Ishikawa (cell line): ENCODE measurements around the gene KIAA1614.
A peak's percentile ranks its signal among the peaks of the same experiment; 100 is the strongest.

Source experiments
- CEBPB ChIP-seq: IDR thresholded peaks from 2 replicates; pipeline ENCODE4 v1.6.1; 2012
- CREB1 ChIP-seq: IDR thresholded peaks from 2 replicates; pipeline ENCODE4 v1.6.1; 2012; ENCODE audit warnings: low read depth
- EGR1 ChIP-seq: IDR thresholded peaks from 2 replicates; pipeline ENCODE4 v1.6.1; 2012
- EP300 ChIP-seq: IDR thresholded peaks from 2 replicates; pipeline ENCODE4 v1.6.1; 2012; ENCODE audit warnings: borderline replicate concordance
- FOXM1 ChIP-seq: IDR thresholded peaks from 2 replicates; pipeline ENCODE4 v1.6.1; 2012; ENCODE audit warnings: low read depth, borderline replicate concordance
- NFIC ChIP-seq: IDR thresholded peaks from 2 replicates; pipeline ENCODE4 v1.6.1; 2012
- RAD21 ChIP-seq: IDR thresholded peaks from 2 replicates; pipeline ENCODE4 v1.6.1; 2012; ENCODE audit warnings: low read depth
- TAF1 ChIP-seq: IDR thresholded peaks from 2 replicates; pipeline ENCODE4 v1.6.1; 2012; ENCODE audit warnings: low read depth, mild to moderate bottlenecking
- TCF12 ChIP-seq: IDR thresholded peaks from 2 replicates; pipeline ENCODE4 v1.6.1; 2012; ENCODE audit warnings: low read depth
- TEAD4 ChIP-seq: IDR thresholded peaks from 2 replicates; pipeline ENCODE4 v1.6.1; 2012
- YY1 ChIP-seq: IDR thresholded peaks from 2 replicates; pipeline ENCODE4 v1.6.1; 2012; ENCODE audit warnings: low read depth
- ZBTB7A ChIP-seq: IDR thresholded peaks from 2 replicates; pipeline ENCODE4 v1.6.1; 2012; ENCODE audit warnings: low read depth
- TF ChIP-seq, protein P1 (sequence below): IDR thresholded peaks from 2 replicates; pipeline ENCODE4 v1.6.1; 2012
- TF ChIP-seq, protein P2 (sequence below): IDR thresholded peaks from 2 replicates; pipeline ENCODE4 v1.6.1; 2012
- TF ChIP-seq, protein P3 (sequence below): IDR thresholded peaks from 2 replicates; pipeline ENCODE4 v1.6.1; 2012; ENCODE audit warnings: low read depth, mild to moderate bottlenecking

The KIAA1614 gene

DNA sequence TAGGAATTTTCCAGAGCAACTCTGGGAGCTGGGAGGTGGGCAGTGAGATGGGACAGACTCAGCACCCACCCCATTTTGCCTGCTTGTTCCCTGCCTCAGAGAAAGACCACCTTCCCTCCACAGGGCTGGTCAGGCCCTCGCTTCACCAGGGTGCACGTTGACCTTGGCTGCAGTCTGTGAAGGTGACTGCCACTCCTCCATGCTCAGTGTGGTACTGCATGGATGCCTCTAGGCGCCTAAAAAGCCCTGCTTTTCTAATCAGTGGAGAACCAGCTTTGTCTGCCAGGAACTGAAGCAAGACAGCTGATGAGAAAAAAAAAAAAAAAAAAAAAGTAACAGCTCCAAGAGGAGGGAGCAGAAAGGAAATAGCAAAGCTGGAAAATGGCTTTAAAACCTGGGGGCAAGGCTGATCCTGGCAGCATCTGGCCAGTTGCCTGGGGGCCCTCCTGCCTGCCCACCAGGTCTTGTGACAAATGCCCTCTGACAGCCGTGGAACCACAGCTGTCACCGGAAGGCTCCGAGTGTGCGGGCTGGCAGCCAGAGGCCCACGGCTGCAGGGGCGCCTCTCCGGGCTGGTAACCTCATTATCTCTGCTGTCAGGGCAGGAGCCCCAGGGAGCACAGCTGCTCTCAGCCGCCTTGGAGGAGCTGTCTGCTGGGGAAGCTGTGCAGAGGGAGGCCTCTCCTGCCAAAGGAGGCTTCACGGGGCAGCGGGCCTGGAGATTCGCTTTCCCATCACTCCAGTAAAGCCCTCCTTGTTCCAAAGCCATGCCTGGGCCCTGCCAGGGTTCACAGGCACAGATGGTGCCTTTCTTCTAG lies 13.7 kb downstream of the KIAA1614 start:
- TF ChIP-seq NFIC (no peak), RAD21 (no peak), TEAD4 (no peak), CREB1 (no peak), EP300 (no peak), EGR1 (no peak), YY1 (no peak), TAF1 (no peak)
- TF ChIP-seq, protein P1, sequence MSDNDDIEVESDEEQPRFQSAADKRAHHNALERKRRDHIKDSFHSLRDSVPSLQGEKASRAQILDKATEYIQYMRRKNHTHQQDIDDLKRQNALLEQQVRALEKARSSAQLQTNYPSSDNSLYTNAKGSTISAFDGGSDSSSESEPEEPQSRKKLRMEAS: no peak
- TF ChIP-seq, protein P2, sequence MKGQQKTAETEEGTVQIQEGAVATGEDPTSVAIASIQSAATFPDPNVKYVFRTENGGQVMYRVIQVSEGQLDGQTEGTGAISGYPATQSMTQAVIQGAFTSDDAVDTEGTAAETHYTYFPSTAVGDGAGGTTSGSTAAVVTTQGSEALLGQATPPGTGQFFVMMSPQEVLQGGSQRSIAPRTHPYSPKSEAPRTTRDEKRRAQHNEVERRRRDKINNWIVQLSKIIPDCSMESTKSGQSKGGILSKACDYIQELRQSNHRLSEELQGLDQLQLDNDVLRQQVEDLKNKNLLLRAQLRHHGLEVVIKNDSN: no peak

DNA sequence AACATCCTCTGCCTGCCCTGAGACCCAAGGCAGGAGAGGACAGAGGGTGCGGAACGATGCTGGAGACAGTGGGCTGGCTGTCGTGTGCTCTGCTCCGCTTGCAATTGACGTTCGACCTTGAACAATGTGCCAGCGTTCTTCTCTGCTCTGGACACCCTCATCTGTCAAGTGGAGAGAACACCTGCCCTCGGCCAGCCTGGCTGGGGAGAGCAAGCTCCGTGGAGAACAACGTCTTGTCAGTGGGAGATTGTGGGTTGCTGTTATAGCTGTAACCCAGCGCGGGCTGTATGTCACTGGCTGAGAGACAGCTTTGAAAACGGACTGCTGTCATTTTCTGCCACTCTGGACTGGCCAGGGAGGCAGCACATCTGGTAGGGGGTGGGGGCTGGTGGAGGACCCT lies 14.7 kb downstream of the KIAA1614 start:
- TF ChIP-seq TEAD4 (no peak), CREB1 (no peak), EGR1 (no peak), RAD21 (no peak), CEBPB (no peak), YY1 (no peak), ZBTB7A (no peak), NFIC (no peak), TAF1 (no peak), FOXM1 (no peak), EP300 (no peak), TCF12 (no peak)
- TF ChIP-seq, protein P2: no peak
- TF ChIP-seq, protein P3, sequence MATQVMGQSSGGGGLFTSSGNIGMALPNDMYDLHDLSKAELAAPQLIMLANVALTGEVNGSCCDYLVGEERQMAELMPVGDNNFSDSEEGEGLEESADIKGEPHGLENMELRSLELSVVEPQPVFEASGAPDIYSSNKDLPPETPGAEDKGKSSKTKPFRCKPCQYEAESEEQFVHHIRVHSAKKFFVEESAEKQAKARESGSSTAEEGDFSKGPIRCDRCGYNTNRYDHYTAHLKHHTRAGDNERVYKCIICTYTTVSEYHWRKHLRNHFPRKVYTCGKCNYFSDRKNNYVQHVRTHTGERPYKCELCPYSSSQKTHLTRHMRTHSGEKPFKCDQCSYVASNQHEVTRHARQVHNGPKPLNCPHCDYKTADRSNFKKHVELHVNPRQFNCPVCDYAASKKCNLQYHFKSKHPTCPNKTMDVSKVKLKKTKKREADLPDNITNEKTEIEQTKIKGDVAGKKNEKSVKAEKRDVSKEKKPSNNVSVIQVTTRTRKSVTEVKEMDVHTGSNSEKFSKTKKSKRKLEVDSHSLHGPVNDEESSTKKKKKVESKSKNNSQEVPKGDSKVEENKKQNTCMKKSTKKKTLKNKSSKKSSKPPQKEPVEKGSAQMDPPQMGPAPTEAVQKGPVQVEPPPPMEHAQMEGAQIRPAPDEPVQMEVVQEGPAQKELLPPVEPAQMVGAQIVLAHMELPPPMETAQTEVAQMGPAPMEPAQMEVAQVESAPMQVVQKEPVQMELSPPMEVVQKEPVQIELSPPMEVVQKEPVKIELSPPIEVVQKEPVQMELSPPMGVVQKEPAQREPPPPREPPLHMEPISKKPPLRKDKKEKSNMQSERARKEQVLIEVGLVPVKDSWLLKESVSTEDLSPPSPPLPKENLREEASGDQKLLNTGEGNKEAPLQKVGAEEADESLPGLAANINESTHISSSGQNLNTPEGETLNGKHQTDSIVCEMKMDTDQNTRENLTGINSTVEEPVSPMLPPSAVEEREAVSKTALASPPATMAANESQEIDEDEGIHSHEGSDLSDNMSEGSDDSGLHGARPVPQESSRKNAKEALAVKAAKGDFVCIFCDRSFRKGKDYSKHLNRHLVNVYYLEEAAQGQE: no peak
- TF ChIP-seq, protein P1: no peak

DNA sequence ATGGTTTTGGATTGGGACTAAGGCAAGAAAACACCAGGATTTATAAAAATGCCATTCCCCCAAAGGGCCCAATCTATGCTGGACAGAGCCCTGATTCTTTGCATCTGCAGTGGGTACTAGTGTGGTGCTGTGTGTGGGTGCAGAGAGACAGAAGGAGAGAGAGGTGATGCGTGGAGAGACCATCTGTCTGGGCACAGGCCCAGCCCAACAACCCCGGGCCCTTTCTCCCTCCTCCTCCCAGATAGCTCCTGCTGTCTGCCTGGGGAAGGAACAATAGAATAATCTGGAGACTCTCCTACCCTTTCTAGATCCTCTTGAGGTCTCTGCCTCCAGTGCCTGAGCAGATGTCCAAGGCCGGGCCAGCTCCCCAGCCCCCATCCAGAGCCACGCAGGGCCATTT lies 15.1 kb downstream of the KIAA1614 start:
- TF ChIP-seq RAD21: no peak
- no peak for TF ChIP-seq EGR1
- TF ChIP-seq, protein P3: peak; percentile 50; the same call in 1 of the 2 replicates
- TF ChIP-seq CEBPB: no peak

DNA sequence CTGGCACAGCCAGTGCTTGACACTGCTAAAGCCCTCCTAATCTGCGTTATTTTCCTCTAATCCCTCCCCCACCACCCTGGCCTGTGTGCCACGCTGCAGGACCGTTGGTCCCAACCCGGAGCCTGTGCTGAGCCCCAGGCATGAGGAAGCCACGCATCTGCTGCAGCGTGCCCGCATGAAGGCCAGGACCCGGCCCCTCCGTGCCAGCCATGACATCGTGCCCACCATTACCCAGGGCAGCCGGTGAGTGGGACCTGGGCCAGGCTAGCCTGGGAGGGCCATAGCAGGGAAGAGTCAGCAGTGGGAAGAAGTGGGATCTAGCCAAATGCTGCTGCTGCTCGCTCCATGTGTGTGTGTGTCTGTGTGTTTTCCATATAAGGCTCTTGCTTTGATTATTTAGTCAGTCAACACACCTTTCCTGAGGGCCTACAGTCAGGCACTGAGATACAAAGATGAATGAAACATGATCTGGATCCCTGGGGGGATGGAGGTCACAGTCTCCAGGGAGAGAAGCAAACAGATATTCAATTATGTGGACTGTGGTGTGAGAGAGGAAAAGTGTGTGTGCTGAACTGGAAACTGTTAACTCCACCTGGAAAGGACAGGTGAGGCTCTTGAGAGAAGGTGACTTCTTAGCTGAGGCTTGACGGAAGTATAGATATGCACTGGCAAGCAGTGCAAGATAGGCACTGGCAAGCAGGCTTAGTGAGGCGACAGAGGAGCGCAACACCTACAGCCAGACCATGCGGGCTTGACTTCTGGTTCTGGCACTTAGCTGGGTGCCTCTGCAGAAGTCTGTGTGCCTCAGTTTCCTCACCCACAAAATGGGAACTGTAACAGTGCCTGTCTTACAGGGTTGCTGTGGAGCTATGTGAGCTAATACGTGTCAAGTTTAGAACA lies 15.9 kb downstream of the KIAA1614 start:
- TF ChIP-seq, protein P3: no peak
- TF ChIP-seq EGR1 (no peak), RAD21 (no peak), ZBTB7A (no peak), EP300 (no peak), TEAD4 (no peak), CEBPB (no peak), TCF12 (no peak), NFIC (no peak), CREB1 (no peak), YY1 (no peak), FOXM1 (no peak), TAF1 (no peak)
- TF ChIP-seq, protein P1: no peak
- TF ChIP-seq, protein P2: no peak
